GM18909 (cell line): Measurements from ENCODE around the gene MPRIP.
"Not testable (repeated sequence)": the region's sequence is repeated elsewhere in the genome, so short reads cannot be mapped to it uniquely, and the experiment has no call there.

Source experiments
- ATAC-seq: cut with Tn5 transposase; IDR thresholded peaks from one replicate; pipeline ENCODE4 v1.9.1; 2021; ENCODE audit warnings: mild to moderate bottlenecking; ENCODE audit not compliant: unreplicated experiment, poor library complexity

The MPRIP gene

DNA sequence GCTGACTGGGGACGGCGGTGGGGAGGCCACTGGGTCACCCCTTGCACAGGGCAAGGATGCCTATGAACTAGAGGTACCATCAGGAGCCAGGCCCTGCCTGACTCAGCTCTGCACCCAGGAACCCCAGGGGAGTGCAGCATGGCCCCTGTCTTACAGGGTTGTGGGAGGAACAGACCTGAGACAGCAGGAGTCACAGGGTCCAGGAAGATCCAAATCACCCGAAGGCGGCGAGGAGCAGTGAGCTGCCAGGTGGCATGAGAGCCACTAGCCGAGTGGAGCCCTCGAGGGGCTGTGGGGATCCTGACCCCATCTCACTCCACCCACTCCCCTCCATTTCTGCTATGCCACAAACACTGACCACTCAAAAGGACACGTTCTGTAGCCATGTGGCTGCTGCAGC, 133.1 kb downstream of the MPRIP start:
- ATAC-seq: no peak

DNA sequence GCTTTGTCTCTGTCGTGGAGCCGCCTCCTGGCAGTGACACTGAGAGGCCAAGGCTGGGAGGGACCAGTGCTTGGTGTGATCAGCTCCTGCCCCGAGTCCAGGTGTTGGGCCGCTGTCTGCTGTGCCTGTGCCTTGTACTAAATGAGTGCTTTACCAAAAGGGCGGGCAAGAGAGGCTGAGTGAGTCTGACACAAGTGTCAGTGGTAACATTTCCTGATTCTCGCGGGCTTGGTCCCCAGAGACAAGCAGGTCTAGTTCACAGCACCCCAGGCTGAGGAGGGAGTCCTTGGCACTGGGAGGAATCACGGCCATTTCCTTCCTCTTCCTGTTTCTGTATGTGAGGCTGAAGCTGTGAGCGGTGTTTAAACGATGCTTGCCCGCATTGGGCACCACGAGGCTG, 133.7 kb downstream of the MPRIP start:
- no peak for ATAC-seq

DNA sequence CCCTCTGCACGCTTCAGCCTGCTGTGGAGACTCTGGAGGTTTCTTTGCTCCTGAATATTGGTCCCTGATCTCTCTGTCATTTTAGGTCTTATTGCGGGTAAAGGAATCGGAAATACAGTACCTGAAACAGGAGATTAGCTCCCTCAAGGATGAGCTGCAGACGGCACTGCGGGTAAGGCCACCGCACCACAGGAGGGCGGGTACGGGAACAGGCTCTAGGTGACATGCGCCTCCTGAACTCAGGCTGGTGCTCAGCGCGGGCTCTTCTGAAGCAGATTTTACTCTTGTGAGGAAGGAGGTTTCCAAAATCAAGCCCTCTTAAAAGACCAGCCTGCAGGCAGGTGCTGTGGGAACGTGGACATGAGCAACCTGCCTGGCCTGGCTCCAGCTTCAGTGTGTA, 134.1 kb downstream of the MPRIP start:
- ATAC-seq: no peak

DNA sequence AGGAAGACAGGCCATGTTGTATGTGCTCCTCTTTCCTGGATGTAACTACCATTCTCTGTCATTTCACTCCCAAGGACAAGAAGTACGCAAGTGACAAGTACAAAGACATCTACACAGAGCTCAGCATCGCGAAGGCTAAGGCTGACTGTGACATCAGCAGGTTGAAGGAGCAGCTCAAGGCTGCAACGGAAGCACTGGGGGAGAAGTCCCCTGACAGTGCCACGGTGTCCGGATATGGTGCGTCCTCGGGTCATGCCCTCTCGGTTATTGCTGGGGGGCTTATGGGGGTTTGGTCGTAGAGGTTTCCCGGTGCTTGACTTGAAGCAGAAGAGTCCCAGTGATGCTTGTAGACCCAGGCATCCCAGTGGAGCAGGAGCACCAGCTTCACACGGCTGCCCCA, 134.9 kb downstream of the MPRIP start:
- ATAC-seq: no peak

DNA sequence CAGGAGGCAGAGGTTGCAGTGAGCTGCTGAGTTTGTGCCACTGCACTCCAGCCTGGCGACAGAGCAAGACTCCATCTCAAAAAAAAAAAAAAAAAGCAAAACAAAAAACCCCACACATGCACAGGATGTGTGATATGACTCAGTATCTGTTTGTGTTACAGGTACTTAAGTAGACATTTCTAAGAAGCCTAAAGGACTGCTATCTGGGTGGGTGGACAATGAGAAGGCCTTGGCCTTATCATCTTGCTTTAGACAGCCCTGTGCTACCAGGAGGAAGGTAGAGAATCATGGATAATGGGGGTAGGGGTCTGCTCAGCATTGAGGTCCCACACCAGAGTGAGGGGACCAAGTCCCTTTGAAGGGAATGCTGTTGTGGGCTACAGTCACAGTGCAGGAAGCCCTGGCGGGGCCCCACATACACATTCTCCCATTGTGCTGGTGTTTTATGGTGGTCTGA, 137.1 kb downstream of the MPRIP start:
- peak; percentile 42 for ATAC-seq

DNA sequence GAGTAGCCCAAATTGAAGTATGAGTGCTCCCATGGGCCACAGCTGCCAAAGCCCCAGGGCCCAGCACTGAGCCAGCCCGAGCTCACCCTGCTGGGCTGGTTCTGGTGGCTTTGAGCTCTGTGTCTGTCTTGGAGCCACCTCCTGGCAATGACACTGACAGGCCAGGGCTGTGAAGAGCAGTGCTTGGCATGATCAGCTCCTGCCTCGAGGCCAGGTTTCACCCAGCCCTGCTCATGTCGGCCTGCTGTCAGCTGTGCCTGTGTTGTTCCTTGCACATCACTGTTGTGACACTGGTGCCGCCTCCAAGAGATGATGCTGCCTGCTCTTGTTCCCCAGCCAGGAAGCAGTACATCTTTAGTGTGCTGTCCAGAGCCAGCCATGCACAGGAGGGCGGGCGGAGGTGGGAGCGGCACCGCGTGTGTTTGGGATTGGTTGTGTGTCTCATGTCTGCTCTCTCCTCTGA, 137.9 kb downstream of the MPRIP start:
- ATAC-seq: no peak

DNA sequence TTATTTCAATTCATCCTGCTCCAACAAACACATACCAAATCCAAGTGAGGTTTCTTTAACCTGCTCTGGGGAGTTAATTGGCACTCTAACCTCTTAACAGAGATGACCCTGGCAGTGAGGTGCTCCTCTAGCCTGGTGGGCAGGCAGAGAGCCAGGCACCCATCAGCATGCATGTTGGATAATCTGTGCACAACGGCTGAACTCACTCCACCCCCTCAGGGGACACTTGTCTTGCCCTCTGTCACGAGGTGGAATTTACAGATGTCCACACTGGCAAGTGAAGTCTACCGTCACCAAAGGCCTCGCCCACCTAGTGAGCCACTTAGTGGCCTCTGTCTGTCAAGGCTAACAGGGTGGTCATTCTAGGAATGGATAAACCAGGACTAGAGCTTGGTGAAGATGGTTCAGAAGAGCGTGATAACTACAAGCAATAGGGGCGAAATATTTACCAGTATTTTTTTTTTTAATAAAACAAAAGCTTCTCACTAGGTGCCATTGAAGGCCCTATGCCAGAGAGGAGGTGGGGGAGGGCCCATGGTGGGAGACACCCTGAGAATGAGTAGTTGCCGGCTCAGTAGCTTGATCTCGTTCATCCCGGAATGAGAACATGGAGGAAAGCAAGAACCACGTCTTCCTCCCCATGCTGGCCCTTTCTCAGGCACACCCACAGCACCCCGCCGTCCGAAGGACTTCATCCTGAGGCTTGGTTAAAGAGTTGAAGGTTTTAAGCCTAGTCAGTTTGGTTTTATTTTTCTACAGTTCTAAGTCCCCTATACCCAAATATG, 138.7 kb downstream of the MPRIP start:
- ATAC-seq: no peak

DNA sequence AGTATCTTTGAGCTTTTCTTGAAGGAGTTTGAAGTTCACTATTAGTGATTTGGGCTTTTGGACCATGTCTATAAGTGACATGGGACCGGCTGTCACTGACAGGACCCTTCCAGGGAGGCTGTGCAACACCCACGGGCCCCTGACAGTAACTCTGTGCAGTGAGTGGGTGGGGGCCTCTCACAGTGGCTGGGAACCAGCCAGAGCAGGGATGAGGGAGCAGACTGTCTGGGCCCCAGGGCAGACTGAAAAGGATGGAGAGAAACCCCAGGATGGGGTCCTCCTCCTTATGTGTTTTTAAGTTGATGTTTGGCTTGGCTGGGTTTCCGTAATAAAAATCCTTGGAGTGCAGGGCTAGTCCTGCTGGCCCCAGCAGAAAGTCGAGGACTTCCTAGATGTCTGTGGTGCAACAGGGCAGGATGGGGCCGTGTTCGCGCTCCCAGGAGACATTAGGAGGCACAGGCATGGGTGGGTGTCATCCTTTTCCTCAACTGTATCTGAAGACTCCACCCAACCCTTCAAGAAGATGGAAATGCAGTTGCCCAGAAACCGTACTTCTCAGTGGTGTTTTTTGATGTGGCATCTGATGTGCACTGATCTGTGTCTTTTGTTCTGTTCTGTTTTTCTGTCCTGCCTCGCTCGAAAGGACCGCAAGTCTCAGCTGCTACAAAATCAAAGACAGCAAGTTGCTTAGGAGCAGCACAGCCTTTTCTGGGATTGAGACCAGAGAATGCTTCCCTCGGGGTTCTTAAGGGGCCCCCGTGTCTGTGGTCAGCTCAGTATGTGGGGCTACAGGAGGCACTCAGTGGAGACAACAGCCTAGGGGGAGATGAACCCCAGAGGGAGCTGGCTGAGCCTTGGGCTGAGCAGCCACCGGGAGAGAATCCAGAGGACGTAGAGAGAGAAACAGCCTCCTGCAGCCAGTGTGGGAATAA, 139.7 kb downstream of the MPRIP start:
- ATAC-seq: no peak

DNA sequence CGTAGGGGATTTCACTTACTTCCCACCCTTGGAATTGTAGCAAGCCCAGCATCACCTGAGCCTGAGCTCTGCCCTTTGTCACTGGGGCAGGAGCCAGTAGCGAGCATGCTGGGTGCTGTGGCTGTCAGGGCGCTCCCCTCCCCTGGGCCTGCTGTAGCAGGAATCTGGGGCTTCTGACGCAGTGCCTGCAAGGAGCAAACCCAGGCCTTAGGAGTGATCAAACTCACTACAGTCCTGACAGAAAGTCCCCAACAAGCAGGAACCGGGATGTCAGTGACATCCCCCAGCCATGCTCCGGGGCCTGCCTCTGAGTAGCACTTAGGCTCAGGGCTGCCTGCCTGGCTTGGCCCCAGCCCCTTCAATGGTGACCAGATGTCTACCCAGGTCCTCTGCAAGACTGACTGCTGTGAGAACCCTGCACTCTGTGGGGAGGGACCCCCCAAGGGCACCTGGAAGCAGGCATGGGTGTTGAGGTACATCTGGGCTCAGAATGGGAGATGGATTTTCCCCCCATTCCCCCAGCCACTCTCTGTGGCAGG, 140.4 kb downstream of the MPRIP start:
- ATAC-seq: no peak

DNA sequence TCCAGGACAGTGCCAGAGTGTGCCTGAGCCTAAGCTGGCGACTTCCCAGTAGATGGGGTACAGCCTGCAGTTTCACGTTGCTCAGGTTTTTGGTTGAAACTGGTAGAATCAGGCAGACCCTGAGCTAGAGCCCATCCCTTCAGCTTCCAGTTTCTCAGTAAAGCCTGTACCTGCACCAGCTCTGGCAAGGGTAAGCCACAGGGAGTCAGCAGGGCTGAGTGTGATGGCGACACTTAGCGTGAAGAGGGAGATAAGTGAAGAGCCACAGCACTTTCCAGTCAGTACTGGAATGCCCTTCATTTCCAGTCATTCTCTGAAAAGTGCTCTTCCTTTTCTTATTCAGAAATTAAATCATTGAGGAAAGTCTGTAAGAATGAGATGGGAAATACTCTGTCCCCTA, 141.5 kb downstream of the MPRIP start:
- ATAC-seq: no peak

DNA sequence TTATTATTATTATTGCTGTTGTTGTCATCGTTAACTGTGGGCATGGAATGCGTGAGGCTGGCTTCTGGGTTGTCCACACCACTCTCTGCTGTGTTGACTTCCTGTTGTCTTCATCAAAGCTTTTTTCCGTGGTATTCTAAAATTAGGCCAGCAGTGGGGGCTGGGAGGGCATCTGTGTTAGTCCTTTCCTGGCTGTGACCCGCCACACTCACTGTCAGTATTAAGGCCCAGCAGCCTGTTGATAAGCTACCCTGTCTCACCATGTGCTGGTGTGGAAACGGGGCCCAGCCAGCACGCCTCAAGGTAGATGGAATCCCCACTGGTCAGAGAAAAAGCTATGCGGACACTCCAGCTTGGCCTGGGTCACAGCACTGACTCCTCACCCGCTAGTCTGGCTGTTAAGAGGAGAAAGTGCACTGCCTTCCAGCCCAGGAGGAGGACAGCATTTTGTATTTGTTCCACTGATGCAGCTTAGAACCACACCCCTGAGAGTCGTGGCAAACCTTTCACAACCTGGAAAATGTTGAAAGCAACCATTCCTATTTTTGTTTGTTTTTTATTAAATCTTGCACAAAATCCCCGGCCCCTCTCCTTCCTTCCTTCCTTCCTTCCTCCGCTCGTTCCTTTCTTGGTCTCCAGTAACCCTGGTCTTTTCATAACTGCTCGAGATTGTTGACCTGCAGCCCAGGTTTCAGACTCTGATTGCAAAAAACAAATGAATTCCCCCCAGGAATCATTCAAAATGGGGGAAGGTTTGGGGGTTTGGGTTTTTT, 142.9 kb downstream of the MPRIP start:
- ATAC-seq: not testable (repeated sequence)

DNA sequence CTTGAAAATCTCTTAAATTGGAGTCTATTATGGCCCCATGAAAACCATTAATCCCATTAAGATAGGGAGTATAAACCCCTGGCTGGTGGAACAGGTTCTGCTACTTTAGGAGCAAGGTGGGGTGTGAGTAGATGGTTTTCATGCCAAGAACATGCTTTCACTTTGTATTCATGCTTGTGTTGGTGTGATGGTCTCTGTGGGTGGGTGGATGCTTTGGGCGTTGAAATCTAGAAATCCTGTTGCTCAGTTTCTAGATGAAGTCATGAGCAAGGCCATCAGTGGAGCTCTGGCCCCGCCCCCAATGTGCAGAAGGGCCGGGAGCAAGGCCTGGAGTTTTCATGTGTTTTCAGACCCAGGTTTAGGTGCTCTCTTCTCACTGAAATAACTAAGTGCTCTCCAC, 143.8 kb downstream of the MPRIP start:
- ATAC-seq: no peak

DNA sequence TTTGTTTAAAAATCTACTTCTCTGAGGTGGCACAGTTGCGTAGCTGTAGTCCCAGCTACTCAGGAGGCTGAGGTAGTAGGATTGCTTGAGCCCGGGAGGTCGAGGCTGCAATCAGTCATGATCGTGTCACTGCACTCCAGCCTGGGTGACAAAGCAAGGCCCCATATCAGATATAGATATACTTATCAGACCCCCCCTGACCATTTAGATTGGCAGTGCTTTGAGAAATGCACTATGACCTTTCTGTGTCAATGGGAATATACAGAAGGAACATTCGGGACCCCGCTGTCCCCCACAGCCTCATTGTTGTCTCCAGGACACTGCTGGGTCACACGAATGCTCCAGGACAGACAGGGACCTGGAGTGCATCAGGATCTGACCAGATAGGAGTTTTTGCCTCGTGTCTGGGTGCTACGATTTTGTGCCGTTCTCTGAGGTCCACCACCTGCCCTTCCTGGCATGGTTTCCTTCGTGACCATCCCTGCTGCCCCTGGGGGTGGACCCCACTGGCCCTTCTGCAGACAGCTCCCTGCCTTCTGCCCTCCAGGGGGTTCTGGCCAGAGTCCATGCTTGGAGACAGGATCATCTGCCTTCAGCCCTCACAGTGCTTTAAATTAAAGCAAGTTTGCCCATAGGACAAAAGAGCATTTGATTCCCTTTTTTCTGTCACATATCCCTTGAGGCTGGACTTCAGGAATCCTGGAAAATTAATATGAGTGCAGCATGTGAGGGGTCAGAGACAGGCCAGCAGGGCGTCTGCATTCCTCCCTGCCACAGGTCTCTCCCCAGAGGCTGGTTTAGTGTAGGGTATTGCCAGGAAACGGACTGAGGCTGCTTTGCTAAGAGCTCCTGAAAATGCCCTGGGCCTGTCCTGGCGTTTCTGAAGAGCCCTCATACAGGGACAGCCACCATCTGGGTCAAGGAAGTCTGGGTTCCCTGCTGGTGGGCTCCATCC, 144.6 kb downstream of the MPRIP start:
- no peak for ATAC-seq

DNA sequence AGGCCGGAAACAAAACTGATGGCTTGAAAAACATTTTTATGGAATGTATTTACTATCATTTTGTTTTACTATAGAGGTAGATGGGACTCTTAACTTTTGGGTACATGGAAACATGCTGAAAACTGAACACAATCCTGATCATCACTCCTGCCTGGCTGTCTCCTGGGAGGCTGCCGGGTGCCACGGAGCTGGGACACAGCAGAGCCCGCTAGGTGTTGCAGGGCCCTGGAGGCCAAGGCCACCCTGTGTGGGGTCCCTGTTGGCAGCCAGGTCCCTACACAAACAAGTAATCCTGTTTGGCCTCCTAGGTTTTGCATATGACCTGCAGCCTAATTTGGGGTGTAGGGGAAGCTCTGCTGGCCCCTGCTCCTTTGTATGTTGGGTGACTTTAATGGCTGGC, 146.3 kb downstream of the MPRIP start:
- no peak for ATAC-seq

DNA sequence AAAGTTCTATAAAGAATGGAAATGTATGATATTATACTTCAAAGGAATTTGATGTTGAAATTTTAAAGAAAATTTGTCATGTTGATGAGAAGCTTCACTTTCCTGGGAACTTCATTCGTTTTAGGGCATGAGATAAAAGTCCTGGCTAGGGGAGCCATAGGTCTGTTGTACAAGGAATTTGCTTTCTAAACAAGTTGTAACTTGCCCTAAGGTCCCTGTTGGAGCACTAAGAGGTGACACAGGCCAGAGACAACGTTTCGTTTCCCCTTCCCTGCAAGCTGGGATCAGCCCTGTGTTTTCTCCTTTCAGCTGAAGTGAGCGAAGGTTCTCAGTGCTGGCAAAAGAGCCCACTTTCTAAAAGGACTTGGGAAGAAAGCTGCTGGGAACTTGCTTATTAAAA, 147.3 kb downstream of the MPRIP start:
- ATAC-seq: no peak

DNA sequence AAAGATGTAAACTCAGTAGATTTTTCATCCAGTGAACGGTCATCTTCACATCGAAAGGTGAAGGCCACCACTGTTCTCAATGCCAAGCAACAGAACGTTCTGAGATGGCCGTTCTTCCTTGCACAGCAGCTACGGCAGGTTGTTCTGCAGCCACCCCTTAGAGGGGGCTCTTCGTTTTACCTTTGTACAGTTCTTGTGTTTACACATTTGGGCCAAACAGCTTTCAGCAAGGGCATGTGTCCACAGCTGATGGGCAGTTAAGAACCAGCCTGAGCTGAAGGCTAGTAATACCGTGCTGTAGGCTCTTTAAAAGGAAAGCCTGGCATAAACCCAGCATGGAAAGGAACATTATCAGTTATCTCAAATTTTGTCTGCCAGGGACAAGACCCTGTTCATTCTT, 147.9 kb downstream of the MPRIP start:
- ATAC-seq: no peak

DNA sequence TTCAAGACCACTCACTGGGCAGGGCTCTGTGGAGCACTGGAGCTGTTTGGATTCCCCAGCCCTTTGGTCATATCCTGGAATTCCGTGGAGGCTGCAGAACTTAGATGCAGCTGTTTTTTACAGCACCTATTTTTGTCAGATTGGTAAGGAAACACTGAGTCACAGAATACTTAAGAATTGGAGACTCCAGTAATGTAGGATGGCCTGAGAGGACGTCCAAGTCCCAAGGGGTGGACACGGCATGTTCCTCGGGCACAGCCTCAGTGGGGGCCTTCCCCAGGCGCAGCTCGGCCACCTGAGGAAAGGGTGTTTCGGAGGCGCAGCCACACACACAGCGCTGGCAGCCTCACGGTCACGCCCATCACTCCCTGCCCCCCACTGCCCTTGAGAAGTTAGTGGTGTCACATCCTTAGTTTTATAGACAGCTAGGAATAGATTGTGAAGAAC, 149.1 kb downstream of the MPRIP start:
- ATAC-seq: no peak

DNA sequence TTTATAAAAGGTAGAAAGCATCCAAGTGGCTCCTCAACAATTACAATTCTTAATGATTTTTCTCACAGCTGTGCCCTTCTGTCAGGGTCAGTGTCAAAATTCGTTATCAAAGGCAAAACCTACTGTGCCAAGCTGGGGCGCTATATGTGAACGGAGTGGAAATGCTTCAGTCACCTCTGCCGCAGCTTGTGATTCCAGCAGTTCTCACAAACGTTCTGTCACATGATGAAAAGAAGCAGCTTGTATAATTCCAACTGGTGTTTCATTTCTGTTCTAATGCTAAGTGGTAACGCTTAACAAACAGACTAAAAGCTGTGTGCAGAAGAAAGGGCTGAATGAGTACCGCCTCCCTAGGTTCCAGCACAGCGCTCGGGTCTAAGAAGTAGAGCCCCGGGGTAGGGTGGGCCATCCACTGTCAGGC, 149.7 kb downstream of the MPRIP start:
- ATAC-seq: no peak

DNA sequence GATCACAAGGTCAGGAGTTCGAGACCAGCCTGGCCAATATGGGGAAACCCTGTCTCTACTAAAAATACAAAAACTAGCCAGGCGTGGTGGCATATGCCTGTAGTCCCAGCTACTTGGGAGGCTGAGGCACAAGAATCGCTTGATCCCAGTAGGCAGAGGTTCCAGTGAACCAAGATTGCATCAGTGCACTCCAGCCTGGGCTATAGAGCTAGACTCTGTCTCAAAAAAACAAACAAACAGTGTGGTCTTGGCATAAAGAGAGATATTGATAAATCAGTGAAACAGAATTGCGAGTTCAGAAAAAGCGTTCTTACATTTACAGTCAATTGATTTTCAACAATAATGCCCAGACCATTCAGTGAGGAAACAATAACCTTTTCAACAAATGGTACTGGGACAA, 153.2 kb downstream of the MPRIP start:
- ATAC-seq: not testable (repeated sequence)
